ENCODE measurements around the gene BSPRY.

DNA sequence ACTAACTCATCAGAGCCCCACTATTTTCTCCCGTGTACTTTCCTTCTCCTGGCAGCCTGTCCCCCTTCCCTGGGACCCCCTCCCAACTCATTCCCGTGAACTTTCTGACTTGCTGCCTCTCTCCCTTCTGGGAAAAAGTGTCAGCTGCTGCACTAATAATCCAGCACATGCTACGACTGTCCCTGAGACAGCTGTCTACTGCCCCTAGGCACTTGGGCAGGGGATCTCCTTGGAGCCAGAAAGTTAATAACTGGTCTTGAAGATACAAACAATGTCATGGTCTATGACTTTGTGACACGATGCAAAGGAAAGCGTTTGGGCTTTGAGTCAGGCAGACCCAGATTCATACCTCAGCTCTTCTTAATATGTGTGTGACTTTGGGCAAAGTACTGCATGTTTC is 36.1 kb upstream of the BSPRY start:
- no peak for TF ChIP-seq CTCF (conservative IDR thresholded peaks at IDR 0.05; ENCODE audit: low read length)
- TF ChIP-seq EZH2phosphoT487 (IDR thresholded peaks at IDR 0.05; ENCODE audit: borderline replicate concordance): no peak

All from Loucy (cell line).